Parathyroid adenoma (tissue), 2 donors: Measurements from ENCODE around the gene PPP5C.

Experiments used
- H2AFZ ChIP-seq: fragments of 300-600 bp; sonication (generic); one replicate; pipeline ENCODE4 v1.7.0; 2017; ENCODE audit warnings: antibody characterized with exemption, mild to moderate bottlenecking
- H3K27ac ChIP-seq: fragments of 300-600 bp; sonication (generic); one replicate; pipeline ENCODE4 v1.7.0; 2017
- H3K27me3 ChIP-seq: fragments of 300-600 bp; sonication (generic); one replicate; pipeline ENCODE4 v1.7.0; 2017; ENCODE audit warnings: low read length; ENCODE audit not compliant: control insufficient read depth, insufficient read depth
- H3K36me3 ChIP-seq: fragments of 300-600 bp; sonication (generic); one replicate; pipeline ENCODE4 v1.7.0; 2017; ENCODE audit warnings: low read length; ENCODE audit not compliant: control insufficient read depth, insufficient read depth
- H3K4me1 ChIP-seq: fragments of 300-600 bp; sonication (generic); one replicate; pipeline ENCODE4 v1.7.0; 2017; ENCODE audit warnings: control low read depth
- H3K4me2 ChIP-seq: fragments of 300-600 bp; sonication (generic); one replicate; pipeline ENCODE4 v1.7.0; 2017; ENCODE audit warnings: low read length
- H3K4me3 ChIP-seq: fragments of 300-600 bp; sonication (generic); one replicate; pipeline ENCODE4 v1.7.0; 2017; ENCODE audit warnings: low read depth, low read length
- H3K79me2 ChIP-seq: fragments of 300-600 bp; sonication (generic); one replicate; pipeline ENCODE4 v1.7.0; 2017; ENCODE audit warnings: control low read depth
- H3K9ac ChIP-seq: fragments of 300-600 bp; sonication (generic); one replicate; pipeline ENCODE4 v1.7.0; 2017; ENCODE audit warnings: mild to moderate bottlenecking
- H3K9me3 ChIP-seq: fragments of 300-600 bp; sonication (generic); one replicate; pipeline ENCODE4 v1.7.0; 2017; ENCODE audit warnings: low read length; ENCODE audit not compliant: control insufficient read depth
- TF ChIP-seq, protein P1 (sequence below): fragments of 300-600 bp; sonication (generic); IDR thresholded peaks from one replicate; pipeline ENCODE4 v1.7.0; 2017; ENCODE audit warnings: antibody characterized with exemption, mild to moderate bottlenecking
- donor health status: primary hyperparathyroidism.

The PPP5C gene

GRCh38 chr19:46420056-46420455 lies 73.2 kb downstream of the PPP5C start:
- no peaks in the 10 kb centered on the region for H3K36me3 ChIP-seq
- no peak overlapping the region for H2AFZ ChIP-seq
- no peak overlapping the region for H3K4me3 ChIP-seq
- H3K4me2 ChIP-seq: no peak overlapping the region
- no peak overlapping the region for H3K27ac ChIP-seq
- H3K4me1 ChIP-seq: peaks cover 2% of the 10 kb centered on the region
- H3K9me3 ChIP-seq: no peaks in the 10 kb centered on the region
- H3K9ac ChIP-seq: no peak overlapping the region
- no peaks in the 10 kb centered on the region for H3K79me2 ChIP-seq
- TF ChIP-seq, protein P1, sequence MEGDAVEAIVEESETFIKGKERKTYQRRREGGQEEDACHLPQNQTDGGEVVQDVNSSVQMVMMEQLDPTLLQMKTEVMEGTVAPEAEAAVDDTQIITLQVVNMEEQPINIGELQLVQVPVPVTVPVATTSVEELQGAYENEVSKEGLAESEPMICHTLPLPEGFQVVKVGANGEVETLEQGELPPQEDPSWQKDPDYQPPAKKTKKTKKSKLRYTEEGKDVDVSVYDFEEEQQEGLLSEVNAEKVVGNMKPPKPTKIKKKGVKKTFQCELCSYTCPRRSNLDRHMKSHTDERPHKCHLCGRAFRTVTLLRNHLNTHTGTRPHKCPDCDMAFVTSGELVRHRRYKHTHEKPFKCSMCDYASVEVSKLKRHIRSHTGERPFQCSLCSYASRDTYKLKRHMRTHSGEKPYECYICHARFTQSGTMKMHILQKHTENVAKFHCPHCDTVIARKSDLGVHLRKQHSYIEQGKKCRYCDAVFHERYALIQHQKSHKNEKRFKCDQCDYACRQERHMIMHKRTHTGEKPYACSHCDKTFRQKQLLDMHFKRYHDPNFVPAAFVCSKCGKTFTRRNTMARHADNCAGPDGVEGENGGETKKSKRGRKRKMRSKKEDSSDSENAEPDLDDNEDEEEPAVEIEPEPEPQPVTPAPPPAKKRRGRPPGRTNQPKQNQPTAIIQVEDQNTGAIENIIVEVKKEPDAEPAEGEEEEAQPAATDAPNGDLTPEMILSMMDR: no peak
- H3K27me3 ChIP-seq: no peaks in the 10 kb centered on the region

GRCh38 chr19:46422344-46422743 lies 75.5 kb downstream of the PPP5C start:
- Histone ChIP-seq H3K4me1 (peaks cover 3% of the 10 kb centered on the region), H2AFZ (no peak overlapping the region), H3K9ac (no peak overlapping the region), H3K4me2 (no peak overlapping the region), H3K27me3 (no peaks in the 10 kb centered on the region), H3K36me3 (no peaks in the 10 kb centered on the region), H3K9me3 (no peaks in the 10 kb centered on the region), H3K27ac (no peak overlapping the region), H3K4me3 (no peak overlapping the region), H3K79me2 (no peaks in the 10 kb centered on the region)
- TF ChIP-seq, protein P1: no peak

GRCh38 chr19:46423188-46423587 lies 76.3 kb downstream of the PPP5C start:
- Histone ChIP-seq H3K9me3 (no peaks in the 10 kb centered on the region), H3K4me1 (peaks cover 3% of the 10 kb centered on the region), H3K9ac (no peak overlapping the region), H3K4me3 (no peak overlapping the region), H3K4me2 (no peak overlapping the region), H3K36me3 (no peaks in the 10 kb centered on the region), H3K79me2 (no peaks in the 10 kb centered on the region), H3K27ac (no peak overlapping the region), H2AFZ (no peak overlapping the region), H3K27me3 (no peaks in the 10 kb centered on the region)
- TF ChIP-seq, protein P1: no peak

DNA sequence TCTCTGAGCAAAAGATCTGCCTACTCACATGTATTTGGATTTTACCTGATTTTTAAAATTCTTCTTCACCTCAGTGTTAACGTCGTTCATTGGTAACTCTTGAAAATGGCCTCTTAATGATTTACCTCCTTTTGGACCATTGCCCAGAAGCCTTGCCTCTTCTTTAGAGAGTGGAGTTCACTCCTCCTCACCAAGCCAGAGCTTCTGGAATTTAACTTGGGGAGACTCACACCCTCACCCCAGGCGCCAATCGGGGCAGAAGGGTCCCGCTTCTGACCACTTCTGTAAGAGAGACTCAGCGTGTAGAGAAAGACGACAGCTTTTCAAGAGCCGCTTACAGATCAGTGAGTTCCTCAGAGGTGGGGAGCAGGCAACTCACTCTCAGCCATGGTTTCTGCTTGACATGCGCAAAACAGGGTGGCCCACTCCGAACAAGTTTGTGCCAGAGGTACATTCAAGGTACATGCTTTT lies 79.2 kb downstream of the PPP5C start:
- Histone ChIP-seq H3K79me2 (no peaks in the 10 kb centered on the region), H3K9me3 (no peaks in the 10 kb centered on the region), H2AFZ (peak overlapping the region; percentile 95), H3K27ac (peak overlapping the region; percentile 64), H3K9ac (no peak overlapping the region), H3K36me3 (no peaks in the 10 kb centered on the region), H3K4me2 (peak overlapping the region; percentile 100), H3K4me1 (peaks cover 7% of the 10 kb centered on the region), H3K27me3 (no peaks in the 10 kb centered on the region), H3K4me3 (peak overlapping the region; percentile 88)
- TF ChIP-seq, protein P1: no peak

DNA sequence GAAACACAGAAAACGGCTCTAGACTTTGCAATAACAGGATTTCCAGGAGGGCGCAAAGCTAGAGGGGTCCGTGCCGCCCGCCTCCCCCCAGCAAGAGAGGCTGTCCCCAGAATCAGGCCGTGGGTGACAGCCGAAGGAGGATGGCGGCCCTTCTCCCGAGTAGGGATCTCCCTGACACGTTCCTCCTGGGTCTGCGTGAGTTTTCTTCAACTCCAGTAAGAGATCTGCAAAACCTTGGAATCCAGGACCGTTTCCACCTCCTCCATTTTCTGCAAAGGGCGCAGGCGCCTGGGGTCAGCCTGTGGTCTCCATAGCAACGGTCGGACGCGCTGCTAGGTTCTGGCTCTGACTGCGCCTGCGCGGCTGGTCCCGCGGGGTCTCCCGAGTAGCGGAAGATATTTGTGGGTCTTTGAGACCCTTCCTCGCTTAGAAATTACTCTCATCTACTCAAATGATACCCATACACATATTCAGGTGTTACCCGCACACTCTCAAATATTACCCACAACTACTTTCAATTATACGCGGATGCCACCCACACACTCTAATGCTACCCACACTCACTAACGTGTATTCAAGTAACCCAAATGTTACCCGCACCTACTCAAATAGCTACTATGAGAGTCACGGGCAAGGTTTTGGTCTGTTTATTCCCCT lies 79.7 kb downstream of the PPP5C start:
- Histone ChIP-seq H3K4me1 (peaks cover 7% of the 10 kb centered on the region), H3K4me3 (peak overlapping the region; percentile 88), H3K79me2 (no peaks in the 10 kb centered on the region), H2AFZ (peak overlapping the region; percentile 95), H3K36me3 (no peaks in the 10 kb centered on the region), H3K4me2 (peak overlapping the region; percentile 100), H3K27ac (peak overlapping the region; percentile 64), H3K9me3 (no peaks in the 10 kb centered on the region), H3K9ac (no peak overlapping the region), H3K27me3 (no peaks in the 10 kb centered on the region)
- TF ChIP-seq, protein P1: no peak
